SH-SY5Y (cell line): ENCODE data around the gene TENM4.

Experiments
- GATA2 ChIP-seq: IDR thresholded peaks from 2 replicates; pipeline ENCODE4 v1.6.1; 2011; ENCODE audit warnings: mild to moderate bottlenecking, low read depth, low read length
- GATA3 ChIP-seq: IDR thresholded peaks from 2 replicates; pipeline ENCODE4 v1.6.1; 2011; ENCODE audit warnings: low read depth, mild to moderate bottlenecking, low read length, moderate library complexity

- TF ChIP-seq GATA2 (no peak), GATA3 (no peak)
Measured at GRCh38 chr11:79273781-79274180, 167.0 kb downstream of the TENM4 start.
